Loucy (cell line): Measurements from ENCODE around the gene NOP16.

ENCODE experiments used
- H2AFZ ChIP-seq: fragments of 200-600 bp; sonication (generic); 2 replicates; pipeline ENCODE4 v1.6.0; 2016; ENCODE audit warnings: antibody characterized with exemption, mild to moderate bottlenecking, low read length, moderate library complexity
- H3F3A ChIP-seq: fragments of 200-600 bp; 2 replicates; pipeline ENCODE4 v1.6.0; 2016; ENCODE audit warnings: antibody characterized with exemption, low read depth, mild to moderate bottlenecking
- H3K27me3 ChIP-seq: fragments of 200-600 bp; sonication (generic); 2 replicates; pipeline ENCODE4 v1.6.1; 2014; ENCODE audit warnings: low read length, mild to moderate bottlenecking; ENCODE audit not compliant: insufficient read depth, poor library complexity, severe bottlenecking
- H3K36me3 ChIP-seq: fragments of 200-600 bp; sonication (generic); 2 replicates; pipeline ENCODE4 v1.6.1; 2016; ENCODE audit warnings: low read length; ENCODE audit not compliant: insufficient read depth
- H3K4me1 ChIP-seq: fragments of 200-600 bp; sonication (generic); 2 replicates; pipeline ENCODE4 v1.5.1; 2014; ENCODE audit warnings: low read length, mild to moderate bottlenecking; ENCODE audit not compliant: insufficient read depth, poor library complexity, severe bottlenecking
- H3K4me2 ChIP-seq: fragments of 200-600 bp; sonication (generic); 2 replicates; pipeline ENCODE4 v1.6.0; 2014; ENCODE audit warnings: antibody characterized with exemption, low read length, low read depth, mild to moderate bottlenecking; ENCODE audit not compliant: poor library complexity, severe bottlenecking
- H3K4me3 ChIP-seq: fragments of 200-600 bp; sonication (generic); 2 replicates; pipeline ENCODE4 v1.5.1; 2014; ENCODE audit warnings: low read length, mild to moderate bottlenecking, mixed read lengths; ENCODE audit not compliant: poor library complexity, severe bottlenecking
- H3K79me2 ChIP-seq: fragments of 200-600 bp; sonication (generic); 2 replicates; pipeline ENCODE4 v1.6.1; 2014; ENCODE audit warnings: low read length; ENCODE audit not compliant: insufficient read depth
- H3K9ac ChIP-seq: fragments of 200-600 bp; sonication (generic); 2 replicates; pipeline ENCODE4 v1.6.0; 2014; ENCODE audit warnings: mild to moderate bottlenecking, low read depth, low read length, moderate library complexity; ENCODE audit not compliant: poor library complexity, severe bottlenecking
- H3K9me2 ChIP-seq: fragments of 200-600 bp; sonication (generic); replicated peaks from 2 replicates; pipeline ENCODE4 v1.6.1; 2016; ENCODE audit warnings: low read depth, low read length, mixed read lengths
- H3K9me3 ChIP-seq: fragments of 200-600 bp; sonication (generic); 2 replicates; pipeline ENCODE4 v1.6.1; 2014; ENCODE audit warnings: mild to moderate bottlenecking, antibody characterized with exemption, low read length, low read depth; ENCODE audit not compliant: insufficient read depth
- H4K20me1 ChIP-seq: fragments of 200-600 bp; sonication (generic); 2 replicates; pipeline ENCODE4 v1.6.0; 2014; ENCODE audit warnings: antibody characterized with exemption, low read length, mild to moderate bottlenecking; ENCODE audit not compliant: insufficient read depth, poor library complexity, severe bottlenecking
- CTCF ChIP-seq: fragments of 200-600 bp; sonication (generic); conservative IDR thresholded peaks from 2 replicates; pipeline ENCODE4 v1.5.1; 2014; ENCODE audit warnings: mild to moderate bottlenecking, antibody characterized with exemption, low read length
- EZH2phosphoT487 ChIP-seq: fragments of 200-600 bp; IDR thresholded peaks from 2 replicates; pipeline ENCODE4 v1.6.1; 2018; ENCODE audit warnings: antibody characterized with exemption, mild to moderate bottlenecking, moderate library complexity, borderline replicate concordance

Gene NOP16

GRCh38 chr5:176396330-176396729 is 7.9 kb upstream of the NOP16 start:
- Histone ChIP-seq H3K4me2 (no peak overlapping the region), H3F3A (no peaks in the 10 kb centered on the region), H3K9ac (no peak overlapping the region), H3K79me2 (no peaks in the 10 kb centered on the region), H3K9me3 (no peaks in the 10 kb centered on the region), H4K20me1 (no peaks in the 10 kb centered on the region), H3K9me2 (no peaks in the 10 kb centered on the region), H3K4me1 (no peaks in the 10 kb centered on the region), H3K36me3 (no peaks in the 10 kb centered on the region), H2AFZ (no peak overlapping the region), H3K4me3 (no peak overlapping the region), H3K27me3 (no peaks in the 10 kb centered on the region)
- no peak for TF ChIP-seq EZH2phosphoT487
- TF ChIP-seq CTCF = no peak

GRCh38 chr5:176394881-176395675 is 6.7 kb upstream of the NOP16 start:
- Histone ChIP-seq H3K4me3 (no peak overlapping the region), H3K4me1 (no peaks in the 10 kb centered on the region), H3K9me2 (no peaks in the 10 kb centered on the region), H3K36me3 (no peaks in the 10 kb centered on the region), H3K9ac (no peak overlapping the region), H3K79me2 (peaks cover 7% of the 10 kb centered on the region; the same call in 1 of the 2 replicates), H4K20me1 (no peaks in the 10 kb centered on the region), H3K4me2 (no peak overlapping the region), H2AFZ (no peak overlapping the region), H3F3A (no peaks in the 10 kb centered on the region), H3K9me3 (no peaks in the 10 kb centered on the region), H3K27me3 (no peaks in the 10 kb centered on the region)
- TF ChIP-seq CTCF (no peak), EZH2phosphoT487 (no peak)

GRCh38 chr5:176394096-176394495 is 5.7 kb upstream of the NOP16 start:
- Histone ChIP-seq H3K79me2 (peaks cover 8% of the 10 kb centered on the region; the same call in 1 of the 2 replicates), H3K4me2 (no peak overlapping the region), H3K4me1 (no peaks in the 10 kb centered on the region), H3F3A (no peaks in the 10 kb centered on the region), H3K27me3 (no peaks in the 10 kb centered on the region), H3K9ac (no peak overlapping the region), H2AFZ (no peak overlapping the region), H3K9me2 (no peaks in the 10 kb centered on the region), H4K20me1 (no peaks in the 10 kb centered on the region), H3K4me3 (no peak overlapping the region), H3K9me3 (no peaks in the 10 kb centered on the region), H3K36me3 (no peaks in the 10 kb centered on the region)
- TF ChIP-seq CTCF = no peak
- TF ChIP-seq EZH2phosphoT487 = no peak
